ENCODE data around the gene ATAD5.

DNA sequence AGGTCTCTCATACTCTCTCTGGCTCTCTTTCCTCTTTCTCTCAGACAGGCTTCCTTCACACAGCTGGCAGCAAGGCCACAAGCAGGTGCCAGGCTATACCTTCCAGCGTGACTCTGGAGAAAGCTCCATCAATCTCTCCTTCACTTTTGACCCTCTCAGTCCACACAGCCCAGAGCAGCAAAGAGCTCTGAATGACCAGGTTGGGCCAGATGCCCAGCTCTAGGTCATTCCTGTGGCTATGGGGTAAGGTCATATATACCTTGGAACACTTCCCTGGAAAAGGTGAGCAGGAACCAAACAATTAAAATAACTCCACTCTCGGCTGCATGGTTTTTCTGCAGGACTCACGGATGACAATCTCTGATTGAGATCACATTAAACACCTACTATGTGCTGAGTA is 98.7 kb downstream of the ATAD5 start:
- TF ChIP-seq, protein P1, sequence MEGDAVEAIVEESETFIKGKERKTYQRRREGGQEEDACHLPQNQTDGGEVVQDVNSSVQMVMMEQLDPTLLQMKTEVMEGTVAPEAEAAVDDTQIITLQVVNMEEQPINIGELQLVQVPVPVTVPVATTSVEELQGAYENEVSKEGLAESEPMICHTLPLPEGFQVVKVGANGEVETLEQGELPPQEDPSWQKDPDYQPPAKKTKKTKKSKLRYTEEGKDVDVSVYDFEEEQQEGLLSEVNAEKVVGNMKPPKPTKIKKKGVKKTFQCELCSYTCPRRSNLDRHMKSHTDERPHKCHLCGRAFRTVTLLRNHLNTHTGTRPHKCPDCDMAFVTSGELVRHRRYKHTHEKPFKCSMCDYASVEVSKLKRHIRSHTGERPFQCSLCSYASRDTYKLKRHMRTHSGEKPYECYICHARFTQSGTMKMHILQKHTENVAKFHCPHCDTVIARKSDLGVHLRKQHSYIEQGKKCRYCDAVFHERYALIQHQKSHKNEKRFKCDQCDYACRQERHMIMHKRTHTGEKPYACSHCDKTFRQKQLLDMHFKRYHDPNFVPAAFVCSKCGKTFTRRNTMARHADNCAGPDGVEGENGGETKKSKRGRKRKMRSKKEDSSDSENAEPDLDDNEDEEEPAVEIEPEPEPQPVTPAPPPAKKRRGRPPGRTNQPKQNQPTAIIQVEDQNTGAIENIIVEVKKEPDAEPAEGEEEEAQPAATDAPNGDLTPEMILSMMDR (IDR thresholded peaks at IDR 0.05) = no peak
- no peak for TF ChIP-seq POLR2A (IDR thresholded peaks at IDR 0.05)
